ENCODE measurements around the gene SLC38A9. TPM values are rescaled to one million over a fixed set of nuclear protein-coding genes. Genes with fewer than 3 reads are reported as not detected.

SLC38A9 gene
- total and polyA plus RNA-seq, 2 experiments from 2014 or later: 17.0 to 23.8 TPM

- H3K4me2 ChIP-seq (ENCODE audit: unreplicated experiment): peak overlapping the region; percentile 2
- no peaks in the 10 kb centered on the region for H3K79me2 ChIP-seq (ENCODE audit: insufficient read depth)
- no peak overlapping the region for H3K9ac ChIP-seq
- TF ChIP-seq EZH2phosphoT487 (IDR thresholded peaks at IDR 0.05; ENCODE audit: insufficient read depth, low read depth) (no peak), EZH2 (IDR thresholded peaks at IDR 0.05; ENCODE audit: insufficient read depth, poor library complexity, severe bottlenecking) (no peak)
- no peaks in the 10 kb centered on the region for H3K36me3 ChIP-seq (ENCODE audit: low read depth)
- H4K20me1 ChIP-seq (ENCODE audit: insufficient read depth): no peaks in the 10 kb centered on the region
- H3K4me1 ChIP-seq (ENCODE audit: insufficient read depth): peaks cover 36% of the 10 kb centered on the region
- in situ Hi-C loops (cut with MboI): no loop called here
- no peak overlapping the region for H2AFZ ChIP-seq
- DNase-seq: no peak
- H3K4me3 ChIP-seq: no peak overlapping the region
- no peaks in the 10 kb centered on the region for H3K9me3 ChIP-seq (ENCODE audit: low read depth)
- peaks cover 12% of the 10 kb centered on the region; the same call in 1 of the 2 replicates for H3F3A ChIP-seq (ENCODE audit: insufficient read depth)
- no peaks in the 10 kb centered on the region for H3K27me3 ChIP-seq (replicated peaks; ENCODE audit: insufficient read depth)
- WGBS, 2 experiments (ENCODE audit: low coverage in 1 of 2, low lambda C conversion rate in 2 of 2, missing lambda C conversion rate in 2 of 2): 28 to 32% methylated on average over 2 of the region's 2 CpGs
- H3K27ac ChIP-seq: no peak overlapping the region
- no peaks in the 10 kb centered on the region for H3K9me2 ChIP-seq (ENCODE audit: insufficient read depth)
These were observed 75.9 kb downstream of the SLC38A9 start for GRCh38 chr5:55636177-55636576.

- peak; percentile 21 for DNase-seq
- Histone ChIP-seq H3K4me2 (ENCODE audit: unreplicated experiment) (peak overlapping the region; percentile 57), H3K27ac (peak overlapping the region; percentile 46; the same call in 1 of the 2 replicates), H3K9me2 (ENCODE audit: insufficient read depth) (no peaks in the 10 kb centered on the region), H3K27me3 (replicated peaks; ENCODE audit: insufficient read depth) (no peaks in the 10 kb centered on the region), H3K79me2 (ENCODE audit: insufficient read depth) (no peaks in the 10 kb centered on the region), H3K9me3 (ENCODE audit: low read depth) (no peaks in the 10 kb centered on the region), H3K4me3 (no peak overlapping the region), H3K36me3 (ENCODE audit: low read depth) (no peaks in the 10 kb centered on the region), H3K4me1 (ENCODE audit: insufficient read depth) (peaks cover 36% of the 10 kb centered on the region), H3K9ac (no peak overlapping the region), H2AFZ (no peak overlapping the region), H4K20me1 (ENCODE audit: insufficient read depth) (no peaks in the 10 kb centered on the region), H3F3A (ENCODE audit: insufficient read depth) (peaks cover 12% of the 10 kb centered on the region; the same call in 1 of the 2 replicates)
- in situ Hi-C loops (cut with MboI): no loop called here
- TF ChIP-seq EZH2phosphoT487 (IDR thresholded peaks at IDR 0.05; ENCODE audit: insufficient read depth, low read depth) (no peak), EZH2 (IDR thresholded peaks at IDR 0.05; ENCODE audit: insufficient read depth, poor library complexity, severe bottlenecking) (no peak)
These were observed 77.3 kb downstream of the SLC38A9 start for GRCh38 chr5:55634866-55635265.

GRCh38 chr5:55634209-55634805, 77.8 kb downstream of the SLC38A9 start:
- TF ChIP-seq EZH2 (IDR thresholded peaks at IDR 0.05; ENCODE audit: insufficient read depth, poor library complexity, severe bottlenecking) (no peak), EZH2phosphoT487 (IDR thresholded peaks at IDR 0.05; ENCODE audit: insufficient read depth, low read depth) (no peak)
- Histone ChIP-seq H3K36me3 (ENCODE audit: low read depth) (no peaks in the 10 kb centered on the region), H3K9me3 (ENCODE audit: low read depth) (no peaks in the 10 kb centered on the region), H3K27ac (peak overlapping the region; percentile 46), H3F3A (ENCODE audit: insufficient read depth) (peaks cover 12% of the 10 kb centered on the region; the same call in 1 of the 2 replicates), H3K4me3 (peak overlapping the region; percentile 30), H3K4me2 (ENCODE audit: unreplicated experiment) (peak overlapping the region; percentile 57), H3K4me1 (ENCODE audit: insufficient read depth) (peaks cover 36% of the 10 kb centered on the region), H3K79me2 (ENCODE audit: insufficient read depth) (no peaks in the 10 kb centered on the region), H3K9me2 (ENCODE audit: insufficient read depth) (no peaks in the 10 kb centered on the region), H3K27me3 (replicated peaks; ENCODE audit: insufficient read depth) (no peaks in the 10 kb centered on the region), H4K20me1 (ENCODE audit: insufficient read depth) (no peaks in the 10 kb centered on the region), H3K9ac (peak overlapping the region; percentile 7; the same call in 1 of the 2 replicates), H2AFZ (no peak overlapping the region)
- DNase-seq: peak; percentile 74
- WGBS, 2 experiments (ENCODE audit: low coverage in 1 of 2, low lambda C conversion rate in 2 of 2, missing lambda C conversion rate in 2 of 2): 87 to 91% methylated on average over 1 of the region's 1 CpG
- in situ Hi-C loops (cut with MboI): no loop called here

- DNase-seq: peak; percentile 73
- TF ChIP-seq EZH2 (IDR thresholded peaks at IDR 0.05; ENCODE audit: insufficient read depth, poor library complexity, severe bottlenecking): no peak
- TF ChIP-seq EZH2phosphoT487 (IDR thresholded peaks at IDR 0.05; ENCODE audit: insufficient read depth, low read depth): no peak
- H3K27me3 ChIP-seq (replicated peaks; ENCODE audit: insufficient read depth): no peaks in the 10 kb centered on the region
- H3K27ac ChIP-seq: peak overlapping the region; percentile 46
- in situ Hi-C loops (cut with MboI): no loop called here
- no peaks in the 10 kb centered on the region for H3K79me2 ChIP-seq (ENCODE audit: insufficient read depth)
- peak overlapping the region; percentile 7; the same call in 1 of the 2 replicates for H3K9ac ChIP-seq
- no peaks in the 10 kb centered on the region for H3K9me2 ChIP-seq (ENCODE audit: insufficient read depth)
- no peak overlapping the region for H2AFZ ChIP-seq
- 9 to 12% methylated on average over 4 of the region's 4 CpGs for WGBS, 2 experiments (ENCODE audit: low coverage in 1 of 2, low lambda C conversion rate in 2 of 2, missing lambda C conversion rate in 2 of 2)
- H4K20me1 ChIP-seq (ENCODE audit: insufficient read depth): no peaks in the 10 kb centered on the region
- H3K36me3 ChIP-seq (ENCODE audit: low read depth): no peaks in the 10 kb centered on the region
- H3K4me1 ChIP-seq (ENCODE audit: insufficient read depth): peaks cover 36% of the 10 kb centered on the region
- peaks cover 12% of the 10 kb centered on the region; the same call in 1 of the 2 replicates for H3F3A ChIP-seq (ENCODE audit: insufficient read depth)
- peak overlapping the region; percentile 30 for H3K4me3 ChIP-seq
- peak overlapping the region; percentile 57 for H3K4me2 ChIP-seq (ENCODE audit: unreplicated experiment)
- H3K9me3 ChIP-seq (ENCODE audit: low read depth): no peaks in the 10 kb centered on the region
These were observed 78.4 kb downstream of the SLC38A9 start for GRCh38 chr5:55633574-55634208.

All from GM23248 (cell line).